Fibroblast of gingiva (primary cell): ENCODE measurements around the gene NAGS.
"Not testable (repeated sequence)": the region's sequence is repeated elsewhere in the genome, so short reads cannot be mapped to it uniquely, and the experiment has no call there.

ENCODE experiments used
- DNase-seq: peaks from one replicate; pipeline ENCODE4 v3.0.0-alpha.2; 2011; ENCODE audit warnings: low read depth

The NAGS gene

GRCh38 chr17:44004077-44004760, at the start of gene NAGS:
TSS of gene NAGS (plus strand) at chr17:44004622. CDS start at chr17:44004664, 42 bp downstream.
- DNase-seq: no peak

GRCh38 chr17:43956222-43956621, 48.2 kb upstream of the NAGS start:
- DNase-seq: no peak

GRCh38 chr17:43958748-43959352, 45.6 kb upstream of the NAGS start:
- DNase-seq: no peak

- DNase-seq: not testable (repeated sequence)
Observed at GRCh38 chr17:43961292-43961691, 43.1 kb upstream of the NAGS start.

GRCh38 chr17:43961954-43962353, 42.5 kb upstream of the NAGS start:
- no peak for DNase-seq

GRCh38 chr17:43962479-43962878, 41.9 kb upstream of the NAGS start:
- no peak for DNase-seq

GRCh38 chr17:43966276-43966675, 38.1 kb upstream of the NAGS start:
- DNase-seq: no peak

GRCh38 chr17:43967251-43967875, 37.1 kb upstream of the NAGS start:
- no peak for DNase-seq

- no peak for DNase-seq
Observed at GRCh38 chr17:43970366-43970765, 34.1 kb upstream of the NAGS start.

- DNase-seq: not testable (repeated sequence)
Observed at GRCh38 chr17:43971436-43971835, 33.0 kb upstream of the NAGS start.

GRCh38 chr17:43972444-43973212, 31.8 kb upstream of the NAGS start:
- DNase-seq: not testable (repeated sequence)

GRCh38 chr17:43974382-43975266, 29.8 kb upstream of the NAGS start:
- DNase-seq: no peak

GRCh38 chr17:43975898-43976297, 28.5 kb upstream of the NAGS start:
- DNase-seq: no peak

GRCh38 chr17:43976963-43977837, 27.2 kb upstream of the NAGS start:
- no peak for DNase-seq

GRCh38 chr17:43978078-43978477, 26.3 kb upstream of the NAGS start:
- no peak for DNase-seq

- DNase-seq: peak; percentile 69
Observed at GRCh38 chr17:43979011-43979410, 25.4 kb upstream of the NAGS start.

- no peak for DNase-seq
Observed at GRCh38 chr17:43979671-43980070, 24.8 kb upstream of the NAGS start.

- DNase-seq: no peak
Observed at GRCh38 chr17:43982171-43982570, 22.3 kb upstream of the NAGS start.

GRCh38 chr17:43983196-43983514, 21.3 kb upstream of the NAGS start:
- DNase-seq: no peak

- DNase-seq: no peak
Observed at GRCh38 chr17:43983515-43984411, 20.7 kb upstream of the NAGS start.
